Brain pericyte (primary cell): ENCODE results near the gene SLC25A28.
"Not testable (repeated sequence)": the region's sequence is repeated elsewhere in the genome, so short reads cannot be mapped to it uniquely, and the experiment has no call there.

Source experiments
- DNase-seq: peaks from one replicate; pipeline ENCODE4 v3.0.0-alpha.2; 2012; ENCODE audit warnings: low read depth, low spot score

Gene SLC25A28

GRCh38 chr10:99628923-99629624 lies 8.8 kb upstream of the SLC25A28 start:
- no peak for DNase-seq

GRCh38 chr10:99625124-99625523 lies 4.9 kb upstream of the SLC25A28 start:
- DNase-seq: not testable (repeated sequence)

GRCh38 chr10:99623919-99624318 lies 3.7 kb upstream of the SLC25A28 start:
- no peak for DNase-seq

- DNase-seq: no peak
These were observed 1.4 kb upstream of the SLC25A28 start for GRCh38 chr10:99621454-99622251.

- DNase-seq: peak; percentile 82
These were observed 643 bp upstream of the SLC25A28 start for GRCh38 chr10:99620711-99621453.

- no peak for DNase-seq
These were observed 994 bp downstream of the SLC25A28 start for GRCh38 chr10:99619090-99619800.

- no peak for DNase-seq
These were observed 2.5 kb downstream of the SLC25A28 start for GRCh38 chr10:99617696-99618095.

- no peak for DNase-seq
These were observed 4.8 kb downstream of the SLC25A28 start for GRCh38 chr10:99615426-99615825.

GRCh38 chr10:99612167-99612831 lies 7.9 kb downstream of the SLC25A28 start:
- no peak for DNase-seq

GRCh38 chr10:99611326-99611725 lies 8.9 kb downstream of the SLC25A28 start:
- no peak for DNase-seq

- no peak for DNase-seq
These were observed 10.0 kb downstream of the SLC25A28 start for GRCh38 chr10:99610221-99610620.

- no peak for DNase-seq
These were observed 11.1 kb downstream of the SLC25A28 start for GRCh38 chr10:99609186-99609585.

GRCh38 chr10:99605351-99605750 lies 14.9 kb downstream of the SLC25A28 start:
- no peak for DNase-seq

- no peak for DNase-seq
These were observed 15.4 kb downstream of the SLC25A28 start for GRCh38 chr10:99604862-99605261.

GRCh38 chr10:99598781-99599509 lies 21.3 kb downstream of the SLC25A28 start:
- no peak for DNase-seq

GRCh38 chr10:99598011-99598410 lies 22.2 kb downstream of the SLC25A28 start:
- DNase-seq: no peak

- DNase-seq: not testable (repeated sequence)
These were observed 23.5 kb downstream of the SLC25A28 start for GRCh38 chr10:99596708-99597107.

- no peak for DNase-seq
These were observed 24.3 kb downstream of the SLC25A28 start for GRCh38 chr10:99595770-99596465.

- DNase-seq: no peak
These were observed 25.0 kb downstream of the SLC25A28 start for GRCh38 chr10:99595236-99595635.

- DNase-seq: no peak
These were observed 26.9 kb downstream of the SLC25A28 start for GRCh38 chr10:99593312-99593711.
